Measurements from ENCODE around the gene CPEB1.

The CPEB1 gene

GRCh38 chr15:82674873-82675272 is 27.7 kb upstream of the CPEB1 start:
- Histone ChIP-seq H3K36me3 (ENCODE audit: insufficient read depth) (no peaks in the 10 kb centered on the region), H3K4me1 (ENCODE audit: low read depth, poor library complexity, severe bottlenecking) (no peaks in the 10 kb centered on the region), H3K4me2 (no peak overlapping the region), H3K79me2 (ENCODE audit: insufficient read depth, low read depth) (no peaks in the 10 kb centered on the region), H3K9ac (no peak overlapping the region), H3K4me3 (IDR thresholded peaks at IDR 0.05; ENCODE audit: insufficient read depth, low read depth, low read length) (no peak overlapping the region), H3K27me3 (ENCODE audit: insufficient read depth, low read depth) (no peaks in the 10 kb centered on the region), H3K27ac (no peak overlapping the region), H2AFZ (ENCODE audit: low read depth) (no peak overlapping the region), H4K20me1 (ENCODE audit: insufficient read depth) (no peaks in the 10 kb centered on the region)
- TF ChIP-seq, protein P1, sequence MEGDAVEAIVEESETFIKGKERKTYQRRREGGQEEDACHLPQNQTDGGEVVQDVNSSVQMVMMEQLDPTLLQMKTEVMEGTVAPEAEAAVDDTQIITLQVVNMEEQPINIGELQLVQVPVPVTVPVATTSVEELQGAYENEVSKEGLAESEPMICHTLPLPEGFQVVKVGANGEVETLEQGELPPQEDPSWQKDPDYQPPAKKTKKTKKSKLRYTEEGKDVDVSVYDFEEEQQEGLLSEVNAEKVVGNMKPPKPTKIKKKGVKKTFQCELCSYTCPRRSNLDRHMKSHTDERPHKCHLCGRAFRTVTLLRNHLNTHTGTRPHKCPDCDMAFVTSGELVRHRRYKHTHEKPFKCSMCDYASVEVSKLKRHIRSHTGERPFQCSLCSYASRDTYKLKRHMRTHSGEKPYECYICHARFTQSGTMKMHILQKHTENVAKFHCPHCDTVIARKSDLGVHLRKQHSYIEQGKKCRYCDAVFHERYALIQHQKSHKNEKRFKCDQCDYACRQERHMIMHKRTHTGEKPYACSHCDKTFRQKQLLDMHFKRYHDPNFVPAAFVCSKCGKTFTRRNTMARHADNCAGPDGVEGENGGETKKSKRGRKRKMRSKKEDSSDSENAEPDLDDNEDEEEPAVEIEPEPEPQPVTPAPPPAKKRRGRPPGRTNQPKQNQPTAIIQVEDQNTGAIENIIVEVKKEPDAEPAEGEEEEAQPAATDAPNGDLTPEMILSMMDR (conservative IDR thresholded peaks at IDR 0.05; ENCODE audit: low read depth, low read length), result no peak

DNA sequence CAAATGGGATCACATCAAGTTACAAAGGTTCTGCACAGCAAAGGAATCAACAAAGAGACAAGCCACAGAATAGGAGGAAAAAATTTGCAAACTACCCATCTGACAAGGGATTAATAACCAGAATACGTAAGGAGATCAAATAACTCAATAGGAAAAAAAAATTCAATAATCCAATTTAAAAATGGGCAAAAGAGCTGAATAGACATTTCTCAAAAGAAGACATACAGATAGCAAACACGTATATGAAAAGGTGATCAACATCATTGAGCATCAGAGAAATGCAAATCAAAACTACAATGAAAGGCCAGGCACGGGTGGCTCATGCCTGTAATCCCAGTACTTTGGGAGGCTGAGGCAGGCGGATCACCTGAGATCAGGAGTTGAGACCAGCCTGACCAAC is 23.5 kb upstream of the CPEB1 start:
- H3K36me3 ChIP-seq (ENCODE audit: insufficient read depth), result no peaks in the 10 kb centered on the region
- H3K4me1 ChIP-seq (ENCODE audit: low read depth, poor library complexity, severe bottlenecking), result no peaks in the 10 kb centered on the region
- TF ChIP-seq, protein P1 (conservative IDR thresholded peaks at IDR 0.05; ENCODE audit: low read depth, low read length), result no peak
- H3K27ac ChIP-seq, result no peak overlapping the region
- no peaks in the 10 kb centered on the region for H3K27me3 ChIP-seq (ENCODE audit: insufficient read depth, low read depth)
- no peaks in the 10 kb centered on the region for H3K79me2 ChIP-seq (ENCODE audit: insufficient read depth, low read depth)
- H3K4me3 ChIP-seq (IDR thresholded peaks at IDR 0.05; ENCODE audit: insufficient read depth, low read depth, low read length), result no peak overlapping the region
- no peak overlapping the region for H3K9ac ChIP-seq
- H3K4me2 ChIP-seq, result no peak overlapping the region
- H2AFZ ChIP-seq (ENCODE audit: low read depth), result no peak overlapping the region
- no peaks in the 10 kb centered on the region for H4K20me1 ChIP-seq (ENCODE audit: insufficient read depth)

DNA sequence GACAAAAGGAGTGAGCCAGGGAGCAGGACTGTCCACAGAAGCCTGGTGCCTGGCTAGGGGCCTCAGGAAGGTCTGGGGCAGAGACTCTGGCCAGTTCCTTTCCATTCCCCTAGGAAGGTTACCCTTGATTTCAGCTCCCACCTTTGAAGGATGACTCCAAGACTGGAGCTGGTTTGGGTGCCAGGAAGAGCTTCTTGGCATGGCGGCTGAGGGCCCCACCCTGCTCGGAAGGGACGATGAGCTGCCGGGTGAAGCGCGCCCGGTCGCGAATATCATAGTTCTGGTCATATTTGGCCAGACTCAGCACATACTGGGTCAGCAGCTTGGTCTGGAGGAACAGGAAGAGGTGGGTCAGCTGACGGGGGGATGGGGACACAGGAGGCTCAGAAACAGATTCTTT is 19.4 kb upstream of the CPEB1 start:
- Histone ChIP-seq H3K36me3 (ENCODE audit: insufficient read depth) (no peaks in the 10 kb centered on the region), H3K27me3 (ENCODE audit: insufficient read depth, low read depth) (no peaks in the 10 kb centered on the region), H3K9ac (no peak overlapping the region), H2AFZ (ENCODE audit: low read depth) (no peak overlapping the region), H3K79me2 (ENCODE audit: insufficient read depth, low read depth) (no peaks in the 10 kb centered on the region), H3K4me3 (IDR thresholded peaks at IDR 0.05; ENCODE audit: insufficient read depth, low read depth, low read length) (no peak overlapping the region), H3K27ac (no peak overlapping the region), H3K4me2 (no peak overlapping the region), H3K4me1 (ENCODE audit: low read depth, poor library complexity, severe bottlenecking) (no peaks in the 10 kb centered on the region), H4K20me1 (ENCODE audit: insufficient read depth) (no peaks in the 10 kb centered on the region)
- TF ChIP-seq, protein P1 (conservative IDR thresholded peaks at IDR 0.05; ENCODE audit: low read depth, low read length), result no peak

DNA sequence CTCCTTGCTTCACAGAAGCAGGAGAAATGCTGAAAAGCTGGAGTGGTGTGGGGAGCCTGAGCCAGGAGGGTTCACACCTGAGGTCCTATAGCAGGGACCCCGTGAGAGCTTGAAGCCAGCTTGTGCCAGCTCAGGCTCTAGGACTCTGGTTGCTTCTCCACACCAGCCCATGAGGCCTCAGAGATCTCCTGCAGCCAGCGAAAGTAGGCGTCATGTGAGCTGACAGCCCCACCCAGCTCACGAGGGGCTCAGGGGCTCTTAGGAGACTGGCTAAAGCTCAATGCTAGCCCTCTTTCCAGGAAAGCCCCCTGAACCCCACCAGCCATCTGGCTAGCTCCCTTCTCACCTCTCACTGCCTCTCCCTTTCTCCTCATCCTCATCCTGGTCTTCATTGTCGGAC is 16.9 kb upstream of the CPEB1 start:
- Histone ChIP-seq H3K27me3 (ENCODE audit: insufficient read depth, low read depth) (no peaks in the 10 kb centered on the region; the same call in 1 of the 2 replicates), H3K4me1 (ENCODE audit: low read depth, poor library complexity, severe bottlenecking) (no peaks in the 10 kb centered on the region), H3K4me3 (IDR thresholded peaks at IDR 0.05; ENCODE audit: insufficient read depth, low read depth, low read length) (no peak overlapping the region), H3K79me2 (ENCODE audit: insufficient read depth, low read depth) (no peaks in the 10 kb centered on the region), H3K36me3 (ENCODE audit: insufficient read depth) (no peaks in the 10 kb centered on the region), H4K20me1 (ENCODE audit: insufficient read depth) (no peaks in the 10 kb centered on the region), H3K27ac (no peak overlapping the region), H3K4me2 (no peak overlapping the region), H2AFZ (ENCODE audit: low read depth) (no peak overlapping the region), H3K9ac (no peak overlapping the region)
- TF ChIP-seq, protein P1 (conservative IDR thresholded peaks at IDR 0.05; ENCODE audit: low read depth, low read length), result no peak
